HepG2 (cell line): ENCODE measurements around the gene MYO1B. TPM values are rescaled to one million over a fixed set of nuclear protein-coding genes. Genes with fewer than 3 reads are reported as not detected.

Source experiments
- ATAC-seq: fragments of 200-7000 bp; cut with Tn5 transposase; 3 replicates; pipeline ENCODE4 v1.9.1; 2020; ENCODE audit warnings: mild to moderate bottlenecking, moderate library complexity
- BruUV-seq: library from RNA; stranded (reverse); fragments of 400-500 nt; replicated peaks from 2 replicates; lab custom pipeline; 2021; lab: Mats Ljungman, UMichigan
- CTCF ChIA-PET: fragments of 300-600 bp; formaldehyde crosslinking; extraction: SDS; loops from one replicate; lab custom pipeline; 2021; ENCODE audit warnings: low total read pairs, inconsistent platforms, low intra/inter-chr PET ratio; lab: Yijun Ruan, JAX
- POLR2A ChIA-PET: fragments of 350-600 bp; sonication (Branson Sonifier 250); formaldehyde crosslinking; loops from one replicate; lab custom pipeline; 2020; ENCODE audit warnings: antibody characterized with exemption, inconsistent platforms; lab: Yijun Ruan, JAX
- DNase-seq: peaks from one replicate; pipeline ENCODE4 v3.0.0-alpha.2; 2015; ENCODE audit warnings: low spot score
- FAIRE-seq: peaks from 3 replicates; lab custom pipeline; 2011; peaks lifted over from hg19 to GRCh38; lab: Jason Lieb, UNC
- H2AFZ ChIP-seq: one replicate; pipeline ENCODE4 v1.6.1; 2011; ENCODE audit warnings: low read length, inconsistent platforms
- H3K27ac ChIP-seq: fragments of 300-600 bp; 3 replicates; pipeline ENCODE4 v1.8.0; 2011; ENCODE audit warnings: mixed run types, mild to moderate bottlenecking, mixed read lengths, low read length, inconsistent platforms; ENCODE audit not compliant: insufficient read depth; ENCODE audit errors: extremely low read length
- H3K27me3 ChIP-seq, 2 experiments: fragments of 200-600 bp in 1 of 2; 2 replicates in 1 of 2; 3 replicates in 1 of 2; pipeline versions ENCODE4 v1.6.0 to v1.8.0; 2011; ENCODE audit warnings: low read length in 2 of 2, mild to moderate bottlenecking in 2 of 2, moderate library complexity in 2 of 2, inconsistent platforms in 1 of 2; ENCODE audit not compliant: insufficient read depth in 2 of 2, control insufficient read depth in 1 of 2
- H3K36me3 ChIP-seq, 2 experiments: fragments of 200-600 bp in 1 of 2; replicated peaks in 1 of 2; 2 replicates in 1 of 2; 3 replicates in 1 of 2; pipeline versions ENCODE4 v1.5.1 to v1.8.0; 2011; ENCODE audit warnings: low read length in 2 of 2, inconsistent platforms in 1 of 2; ENCODE audit not compliant: insufficient read depth in 2 of 2, control insufficient read depth in 1 of 2
- H3K4me1 ChIP-seq: 2 replicates; pipeline ENCODE4 v1.5.1; 2012; ENCODE audit warnings: low read length, inconsistent platforms; ENCODE audit not compliant: insufficient read depth
- H3K4me2 ChIP-seq: 2 replicates; pipeline ENCODE4 v1.6.0; 2011; ENCODE audit warnings: low read depth, low read length, inconsistent platforms
- H3K4me3 ChIP-seq, 3 experiments: fragments of 200-600 bp in 1 of 3; sonication (generic), shearing (Covaris generic) in 1 of 3; replicated peaks in 1 of 3; 2 replicates each; pipeline ENCODE4 v1.5.1; 2011 to 2016; ENCODE audit warnings: low read length in 3 of 3, inconsistent platforms in 2 of 3, low read depth in 2 of 3, mild to moderate bottlenecking in 2 of 3, control low read depth in 1 of 3, mixed read lengths in 1 of 3; ENCODE audit not compliant: insufficient read depth in 1 of 3
- H3K79me2 ChIP-seq: one replicate; pipeline ENCODE4 v1.6.1; 2011; ENCODE audit warnings: low read length, inconsistent platforms; ENCODE audit not compliant: insufficient read depth
- H3K9ac ChIP-seq: 2 replicates; pipeline ENCODE4 v1.6.0; 2011; ENCODE audit warnings: mild to moderate bottlenecking, low read depth, low read length, inconsistent platforms; ENCODE audit not compliant: insufficient read depth
- H3K9me3 ChIP-seq: 2 replicates; pipeline ENCODE4 v1.5.1; 2012; ENCODE audit warnings: mild to moderate bottlenecking, low read length
- H4K20me1 ChIP-seq: 2 replicates; pipeline ENCODE4 v1.6.0; 2011; ENCODE audit warnings: inconsistent platforms, mild to moderate bottlenecking, low read length, moderate library complexity; ENCODE audit not compliant: insufficient read depth
- AKAP8 ChIP-seq: sonication (generic); formaldehyde crosslinking; IDR thresholded peaks from 2 replicates; pipeline ENCODE4 v1.5.1; 2020; ENCODE audit warnings: mild to moderate bottlenecking, missing genetic modification reagents
- BRD4 ChIP-seq: sonication (generic); formaldehyde crosslinking; IDR thresholded peaks from 2 replicates; pipeline ENCODE4 v1.4.0; 2020; ENCODE audit warnings: missing genetic modification reagents
- CREM ChIP-seq, 2 experiments: sonication (generic) in 1 of 2; formaldehyde crosslinking in 1 of 2; IDR thresholded peaks; 2 replicates each; pipeline versions ENCODE4 v1.4.0 to v1.6.1; 2016 to 2020; ENCODE audit warnings: antibody characterized with exemption in 1 of 2, mild to moderate bottlenecking in 1 of 2, missing genetic modification reagents in 1 of 2
- HOXA5 ChIP-seq: sonication (generic); formaldehyde crosslinking; IDR thresholded peaks from 2 replicates; pipeline ENCODE4 v1.4.0; 2020; ENCODE audit warnings: missing genetic modification reagents
- KDM4B ChIP-seq: sonication (generic); formaldehyde crosslinking; IDR thresholded peaks from 2 replicates; pipeline ENCODE4 v1.4.0; 2020; ENCODE audit warnings: missing genetic modification reagents
- NCOA5 ChIP-seq: sonication (generic); formaldehyde crosslinking; IDR thresholded peaks from 2 replicates; pipeline ENCODE4 v1.4.0; 2020; ENCODE audit warnings: missing genetic modification reagents
- ZNF430 ChIP-seq: sonication (generic); formaldehyde crosslinking; IDR thresholded peaks from 2 replicates; pipeline ENCODE4 v1.9.0; 2021; ENCODE audit warnings: mild to moderate bottlenecking, missing genetic modification reagents
- ZSCAN29 ChIP-seq: sonication (generic); formaldehyde crosslinking; conservative IDR thresholded peaks from 2 replicates; pipeline ENCODE4 v1.4.0; 2020; ENCODE audit warnings: mild to moderate bottlenecking, missing genetic modification reagents
- WGBS: methylation state at CpG from one replicate; pipeline ENCODE4 v1.1.6; 2017; ENCODE audit warnings: low lambda C conversion rate; 5-methylcytosine and 5-hydroxymethylcytosine counted together
- in situ Hi-C: cut with HindIII; loops from 2 replicates; pipeline ENCODE4 v1.10.0; 2017; ENCODE audit warnings: low pct_unique_long_range_greater_than_20kb; ENCODE audit not compliant: extremely low pct_ligation_motif_present
- intact Hi-C: fragments of 100-400 bp; cut with micrococcal nuclease; formaldehyde crosslinking; loops from one replicate; pipeline ENCODE4 v1.10.0; 2022; ENCODE audit not compliant: unreplicated experiment
- polyA plus RNA-seq, 8 experiments: library from polyadenylated mRNA; depleted of rRNA in 3 of 8; stranded (reverse) in 7 of 8; unstranded in 1 of 8; fragments of >200 nt; fragmentation: Illumina TruSeq in 4 of 8; extraction: Trizol in 4 of 8; gene quantifications; 2 replicates each; pipeline versions ENCODE4 v1.2.1 to v1.2.3, GENCODE V29; 2011 to 2016; ENCODE audit warnings: low read depth in 4 of 8, missing spikeins in 1 of 8, mixed read lengths in 1 of 8; ENCODE audit not compliant: insufficient read depth in 1 of 8
- total RNA-seq, 5 experiments: library from RNA; depleted of rRNA; stranded (reverse); fragments of >200 nt; fragmentation: Illumina TruSeq; extraction: Trizol; gene quantifications; 2 replicates each; pipeline ENCODE4 v1.2.3, GENCODE V29; 2016; ENCODE audit warnings: low read depth in 1 of 5
- TF ChIP-seq, protein P1 (sequence below): sonication (generic); formaldehyde crosslinking; IDR thresholded peaks from 2 replicates; pipeline ENCODE4 v1.4.0; 2020; ENCODE audit warnings: mild to moderate bottlenecking, missing genetic modification reagents
- TF ChIP-seq, protein P2 (sequence below): sonication (generic); formaldehyde crosslinking; IDR thresholded peaks from 2 replicates; pipeline ENCODE4 v1.5.0; 2020; ENCODE audit warnings: mild to moderate bottlenecking, missing genetic modification reagents
- TF ChIP-seq, protein P3 (sequence below): sonication (generic); formaldehyde crosslinking; IDR thresholded peaks from 2 replicates; pipeline ENCODE4 v1.4.0; 2020; ENCODE audit warnings: mild to moderate bottlenecking, missing genetic modification reagents

The MYO1B gene
- total and polyA plus RNA-seq, 2 of the 13 experiments (the other 11 are each of a cell fraction or from before 2014, with no cell fraction given) = 36.9 to 89.8 TPM

DNA sequence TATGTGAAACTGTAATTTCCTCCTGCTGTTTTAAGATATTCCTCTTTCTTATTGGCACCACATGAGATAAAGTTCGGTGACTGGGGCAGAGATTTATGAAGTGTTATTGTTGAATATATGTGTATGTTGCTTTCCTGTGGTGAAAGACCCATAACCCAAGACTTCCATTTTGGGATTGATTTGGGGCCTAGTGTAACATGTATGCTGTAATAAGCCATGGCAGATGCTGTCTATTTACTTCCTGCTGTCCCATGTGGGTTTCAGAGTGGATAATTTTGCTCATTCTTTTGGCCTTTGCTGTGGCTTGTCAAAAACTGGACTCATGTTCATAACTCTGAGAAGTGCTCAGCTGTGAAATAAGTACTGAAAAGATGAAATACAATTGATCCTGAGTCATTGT is 10.8 kb upstream of the MYO1B start:
- WGBS = 87% methylated on average over 1 of the region's 1 CpG

More for the DNA sequence above, 10.8 kb upstream of the MYO1B start:
- Histone ChIP-seq H3K4me3 (no peak overlapping the region), H3K9me3 (no peaks in the 10 kb centered on the region), H3K27ac (no peak overlapping the region), H3K36me3 (no peaks in the 10 kb centered on the region), H3K9ac (no peak overlapping the region), H4K20me1 (no peaks in the 10 kb centered on the region), H3K79me2 (no peaks in the 10 kb centered on the region), H3K4me1 (no peaks in the 10 kb centered on the region), H2AFZ (no peak overlapping the region), H3K27me3 (no peaks in the 10 kb centered on the region), H3K4me2 (no peak overlapping the region)
- ChIA-PET CTCF (no interaction called here), POLR2A (no interaction called here)
- no TSS peak for BruUV-seq
- no peak for FAIRE-seq
- in situ Hi-C loops (no loop called here), intact Hi-C loops (no loop called here)
- DNase-seq = no peak
- no peak for ATAC-seq
- TF ChIP-seq HOXA5 (CRISPR knock-in tag) (no peak), KDM4B (CRISPR knock-in tag) (no peak), BRD4 (CRISPR knock-in tag) (no peak), CREM (IDR thresholded peaks at IDR 0.05) (no peak), CREM (CRISPR knock-in tag; IDR thresholded peaks at IDR 0.05) (no peak), NCOA5 (CRISPR knock-in tag) (no peak), AKAP8 (CRISPR knock-in tag) (no peak), ZNF430 (CRISPR knock-in tag) (no peak), ZSCAN29 (CRISPR knock-in tag) (no peak)
- TF ChIP-seq, protein P1, sequence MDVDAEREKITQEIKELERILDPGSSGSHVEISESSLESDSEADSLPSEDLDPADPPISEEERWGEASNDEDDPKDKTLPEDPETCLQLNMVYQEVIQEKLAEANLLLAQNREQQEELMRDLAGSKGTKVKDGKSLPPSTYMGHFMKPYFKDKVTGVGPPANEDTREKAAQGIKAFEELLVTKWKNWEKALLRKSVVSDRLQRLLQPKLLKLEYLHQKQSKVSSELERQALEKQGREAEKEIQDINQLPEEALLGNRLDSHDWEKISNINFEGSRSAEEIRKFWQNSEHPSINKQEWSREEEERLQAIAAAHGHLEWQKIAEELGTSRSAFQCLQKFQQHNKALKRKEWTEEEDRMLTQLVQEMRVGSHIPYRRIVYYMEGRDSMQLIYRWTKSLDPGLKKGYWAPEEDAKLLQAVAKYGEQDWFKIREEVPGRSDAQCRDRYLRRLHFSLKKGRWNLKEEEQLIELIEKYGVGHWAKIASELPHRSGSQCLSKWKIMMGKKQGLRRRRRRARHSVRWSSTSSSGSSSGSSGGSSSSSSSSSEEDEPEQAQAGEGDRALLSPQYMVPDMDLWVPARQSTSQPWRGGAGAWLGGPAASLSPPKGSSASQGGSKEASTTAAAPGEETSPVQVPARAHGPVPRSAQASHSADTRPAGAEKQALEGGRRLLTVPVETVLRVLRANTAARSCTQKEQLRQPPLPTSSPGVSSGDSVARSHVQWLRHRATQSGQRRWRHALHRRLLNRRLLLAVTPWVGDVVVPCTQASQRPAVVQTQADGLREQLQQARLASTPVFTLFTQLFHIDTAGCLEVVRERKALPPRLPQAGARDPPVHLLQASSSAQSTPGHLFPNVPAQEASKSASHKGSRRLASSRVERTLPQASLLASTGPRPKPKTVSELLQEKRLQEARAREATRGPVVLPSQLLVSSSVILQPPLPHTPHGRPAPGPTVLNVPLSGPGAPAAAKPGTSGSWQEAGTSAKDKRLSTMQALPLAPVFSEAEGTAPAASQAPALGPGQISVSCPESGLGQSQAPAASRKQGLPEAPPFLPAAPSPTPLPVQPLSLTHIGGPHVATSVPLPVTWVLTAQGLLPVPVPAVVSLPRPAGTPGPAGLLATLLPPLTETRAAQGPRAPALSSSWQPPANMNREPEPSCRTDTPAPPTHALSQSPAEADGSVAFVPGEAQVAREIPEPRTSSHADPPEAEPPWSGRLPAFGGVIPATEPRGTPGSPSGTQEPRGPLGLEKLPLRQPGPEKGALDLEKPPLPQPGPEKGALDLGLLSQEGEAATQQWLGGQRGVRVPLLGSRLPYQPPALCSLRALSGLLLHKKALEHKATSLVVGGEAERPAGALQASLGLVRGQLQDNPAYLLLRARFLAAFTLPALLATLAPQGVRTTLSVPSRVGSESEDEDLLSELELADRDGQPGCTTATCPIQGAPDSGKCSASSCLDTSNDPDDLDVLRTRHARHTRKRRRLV (CRISPR knock-in tag) = no peak
- TF ChIP-seq, protein P2, sequence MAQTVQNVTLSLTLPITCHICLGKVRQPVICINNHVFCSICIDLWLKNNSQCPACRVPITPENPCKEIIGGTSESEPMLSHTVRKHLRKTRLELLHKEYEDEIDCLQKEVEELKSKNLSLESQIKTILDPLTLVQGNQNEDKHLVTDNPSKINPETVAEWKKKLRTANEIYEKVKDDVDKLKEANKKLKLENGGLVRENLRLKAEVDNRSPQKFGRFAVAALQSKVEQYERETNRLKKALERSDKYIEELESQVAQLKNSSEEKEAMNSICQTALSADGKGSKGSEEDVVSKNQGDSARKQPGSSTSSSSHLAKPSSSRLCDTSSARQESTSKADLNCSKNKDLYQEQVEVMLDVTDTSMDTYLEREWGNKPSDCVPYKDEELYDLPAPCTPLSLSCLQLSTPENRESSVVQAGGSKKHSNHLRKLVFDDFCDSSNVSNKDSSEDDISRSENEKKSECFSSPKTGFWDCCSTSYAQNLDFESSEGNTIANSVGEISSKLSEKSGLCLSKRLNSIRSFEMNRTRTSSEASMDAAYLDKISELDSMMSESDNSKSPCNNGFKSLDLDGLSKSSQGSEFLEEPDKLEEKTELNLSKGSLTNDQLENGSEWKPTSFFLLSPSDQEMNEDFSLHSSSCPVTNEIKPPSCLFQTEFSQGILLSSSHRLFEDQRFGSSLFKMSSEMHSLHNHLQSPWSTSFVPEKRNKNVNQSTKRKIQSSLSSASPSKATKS (CRISPR knock-in tag) = no peak
- TF ChIP-seq, protein P3, sequence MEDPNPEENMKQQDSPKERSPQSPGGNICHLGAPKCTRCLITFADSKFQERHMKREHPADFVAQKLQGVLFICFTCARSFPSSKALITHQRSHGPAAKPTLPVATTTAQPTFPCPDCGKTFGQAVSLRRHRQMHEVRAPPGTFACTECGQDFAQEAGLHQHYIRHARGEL (CRISPR knock-in tag) = no peak
